ENCODE measurements around the gene PRKAG1.

DNA sequence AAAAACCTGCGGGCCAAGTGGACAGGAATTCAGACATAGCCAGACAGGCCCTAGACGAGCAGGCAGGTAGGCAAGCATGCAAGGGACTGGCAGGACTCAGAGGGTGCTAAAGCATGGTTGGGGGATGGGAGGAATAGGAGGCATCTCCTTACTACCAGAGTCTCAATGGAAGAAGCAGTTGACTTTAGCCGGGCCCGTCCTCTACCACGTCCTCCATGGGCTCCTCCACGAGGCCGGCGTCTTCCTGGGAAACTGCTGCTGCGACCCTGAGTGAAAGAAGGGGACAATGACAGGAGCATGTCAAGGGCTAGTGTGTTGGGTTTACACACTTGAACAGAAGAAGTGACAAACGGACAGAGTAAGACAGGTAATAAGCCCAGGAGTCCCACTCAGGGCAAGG lies 30.4 kb upstream of the PRKAG1 start:
- TF ChIP-seq CTCF (IDR thresholded peaks at IDR 0.05; ENCODE audit: low read length) (no peak), EZH2 (IDR thresholded peaks at IDR 0.05; ENCODE audit: borderline replicate concordance, low read length) (no peak)
